Measurements from ENCODE around the gene TIAM1. TPM values are rescaled to one million over a fixed set of nuclear protein-coding genes. Genes with fewer than 3 reads are reported as not detected.

Gene TIAM1
- total RNA-seq, 1 experiment from 2014 or later: 28.7 TPM

GRCh38 chr21:31343680-31344480 lies at the start of gene TIAM1 (continued):
- TF ChIP-seq, protein P1, sequence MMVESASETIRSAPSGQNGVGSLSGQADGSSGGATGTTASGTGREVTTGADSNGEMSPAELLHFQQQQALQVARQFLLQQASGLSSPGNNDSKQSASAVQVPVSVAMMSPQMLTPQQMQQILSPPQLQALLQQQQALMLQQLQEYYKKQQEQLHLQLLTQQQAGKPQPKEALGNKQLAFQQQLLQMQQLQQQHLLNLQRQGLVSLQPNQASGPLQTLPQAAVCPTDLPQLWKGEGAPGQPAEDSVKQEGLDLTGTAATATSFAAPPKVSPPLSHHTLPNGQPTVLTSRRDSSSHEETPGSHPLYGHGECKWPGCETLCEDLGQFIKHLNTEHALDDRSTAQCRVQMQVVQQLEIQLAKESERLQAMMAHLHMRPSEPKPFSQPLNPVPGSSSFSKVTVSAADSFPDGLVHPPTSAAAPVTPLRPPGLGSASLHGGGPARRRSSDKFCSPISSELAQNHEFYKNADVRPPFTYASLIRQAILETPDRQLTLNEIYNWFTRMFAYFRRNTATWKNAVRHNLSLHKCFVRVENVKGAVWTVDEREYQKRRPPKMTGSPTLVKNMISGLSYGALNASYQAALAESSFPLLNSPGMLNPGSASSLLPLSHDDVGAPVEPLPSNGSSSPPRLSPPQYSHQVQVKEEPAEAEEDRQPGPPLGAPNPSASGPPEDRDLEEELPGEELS (CRISPR knock-in tag; IDR thresholded peaks at IDR 0.05): no peak
- TF ChIP-seq, protein P2, sequence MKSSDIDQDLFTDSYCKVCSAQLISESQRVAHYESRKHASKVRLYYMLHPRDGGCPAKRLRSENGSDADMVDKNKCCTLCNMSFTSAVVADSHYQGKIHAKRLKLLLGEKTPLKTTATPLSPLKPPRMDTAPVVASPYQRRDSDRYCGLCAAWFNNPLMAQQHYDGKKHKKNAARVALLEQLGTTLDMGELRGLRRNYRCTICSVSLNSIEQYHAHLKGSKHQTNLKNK (CRISPR knock-in tag; IDR thresholded peaks at IDR 0.05): no peak
- 0 out of 2 replicates have a peak, but pooled peaks have one; percentile 44 for TF ChIP-seq NFE2L1 (CRISPR knock-in tag; IDR thresholded peaks at IDR 0.05)
- TF ChIP-seq, protein P3, sequence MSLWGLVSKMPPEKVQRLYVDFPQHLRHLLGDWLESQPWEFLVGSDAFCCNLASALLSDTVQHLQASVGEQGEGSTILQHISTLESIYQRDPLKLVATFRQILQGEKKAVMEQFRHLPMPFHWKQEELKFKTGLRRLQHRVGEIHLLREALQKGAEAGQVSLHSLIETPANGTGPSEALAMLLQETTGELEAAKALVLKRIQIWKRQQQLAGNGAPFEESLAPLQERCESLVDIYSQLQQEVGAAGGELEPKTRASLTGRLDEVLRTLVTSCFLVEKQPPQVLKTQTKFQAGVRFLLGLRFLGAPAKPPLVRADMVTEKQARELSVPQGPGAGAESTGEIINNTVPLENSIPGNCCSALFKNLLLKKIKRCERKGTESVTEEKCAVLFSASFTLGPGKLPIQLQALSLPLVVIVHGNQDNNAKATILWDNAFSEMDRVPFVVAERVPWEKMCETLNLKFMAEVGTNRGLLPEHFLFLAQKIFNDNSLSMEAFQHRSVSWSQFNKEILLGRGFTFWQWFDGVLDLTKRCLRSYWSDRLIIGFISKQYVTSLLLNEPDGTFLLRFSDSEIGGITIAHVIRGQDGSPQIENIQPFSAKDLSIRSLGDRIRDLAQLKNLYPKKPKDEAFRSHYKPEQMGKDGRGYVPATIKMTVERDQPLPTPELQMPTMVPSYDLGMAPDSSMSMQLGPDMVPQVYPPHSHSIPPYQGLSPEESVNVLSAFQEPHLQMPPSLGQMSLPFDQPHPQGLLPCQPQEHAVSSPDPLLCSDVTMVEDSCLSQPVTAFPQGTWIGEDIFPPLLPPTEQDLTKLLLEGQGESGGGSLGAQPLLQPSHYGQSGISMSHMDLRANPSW (CRISPR knock-in tag; conservative IDR thresholded peaks at IDR 0.05; ENCODE audit: low read depth): no peak
- peak; percentile 45; the same call in 1 of the 2 replicates for TF ChIP-seq MAX (CRISPR knock-in tag; IDR thresholded peaks at IDR 0.05)
- TF ChIP-seq ZNF232 (CRISPR knock-in tag; IDR thresholded peaks at IDR 0.05): 0 out of 2 replicates have a peak, but pooled peaks have one; percentile 37
- no peak for TF ChIP-seq MYBL2 (CRISPR knock-in tag; IDR thresholded peaks at IDR 0.05)
- no peak for TF ChIP-seq ZNF317 (CRISPR knock-in tag; IDR thresholded peaks at IDR 0.05; ENCODE audit: borderline replicate concordance, low read depth)

GRCh38 chr21:31387560-31388186 lies 43.6 kb upstream of the TIAM1 start:
- H3K36me3 Mint-ChIP-seq: no peaks in the 10 kb centered on the region
- ChIA-PET CTCF (no interaction called here), POLR2A (no interaction called here)
- H3K4me3 Mint-ChIP-seq: no peak overlapping the region
- H3K9me3 Mint-ChIP-seq: no peaks in the 10 kb centered on the region
- H3K27me3 Mint-ChIP-seq (ENCODE audit: low read depth): no peaks in the 10 kb centered on the region
- ATAC-seq (peak; percentile 44), DNase-seq (ENCODE audit: low spot score) (no peak)
- H3K4me1 Mint-ChIP-seq: peaks cover 17% of the 10 kb centered on the region
- TF ChIP-seq PREB (CRISPR knock-in tag; IDR thresholded peaks at IDR 0.05; ENCODE audit: borderline replicate concordance) (no peak), NFATC4 (CRISPR knock-in tag; IDR thresholded peaks at IDR 0.05) (no peak), ELF4 (CRISPR knock-in tag; IDR thresholded peaks at IDR 0.05; ENCODE audit: low read depth) (no peak), ATF2 (CRISPR knock-in tag; IDR thresholded peaks at IDR 0.05; ENCODE audit: borderline replicate concordance, low read depth) (no peak), MXD4 (CRISPR knock-in tag; IDR thresholded peaks at IDR 0.05; ENCODE audit: borderline replicate concordance) (no peak), ZNF317 (CRISPR knock-in tag; IDR thresholded peaks at IDR 0.05; ENCODE audit: borderline replicate concordance, low read depth) (no peak)
- TF ChIP-seq, protein P4, sequence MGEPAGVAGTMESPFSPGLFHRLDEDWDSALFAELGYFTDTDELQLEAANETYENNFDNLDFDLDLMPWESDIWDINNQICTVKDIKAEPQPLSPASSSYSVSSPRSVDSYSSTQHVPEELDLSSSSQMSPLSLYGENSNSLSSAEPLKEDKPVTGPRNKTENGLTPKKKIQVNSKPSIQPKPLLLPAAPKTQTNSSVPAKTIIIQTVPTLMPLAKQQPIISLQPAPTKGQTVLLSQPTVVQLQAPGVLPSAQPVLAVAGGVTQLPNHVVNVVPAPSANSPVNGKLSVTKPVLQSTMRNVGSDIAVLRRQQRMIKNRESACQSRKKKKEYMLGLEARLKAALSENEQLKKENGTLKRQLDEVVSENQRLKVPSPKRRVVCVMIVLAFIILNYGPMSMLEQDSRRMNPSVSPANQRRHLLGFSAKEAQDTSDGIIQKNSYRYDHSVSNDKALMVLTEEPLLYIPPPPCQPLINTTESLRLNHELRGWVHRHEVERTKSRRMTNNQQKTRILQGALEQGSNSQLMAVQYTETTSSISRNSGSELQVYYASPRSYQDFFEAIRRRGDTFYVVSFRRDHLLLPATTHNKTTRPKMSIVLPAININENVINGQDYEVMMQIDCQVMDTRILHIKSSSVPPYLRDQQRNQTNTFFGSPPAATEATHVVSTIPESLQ (CRISPR knock-in tag; IDR thresholded peaks at IDR 0.05): no peak
- TF ChIP-seq, protein P5, sequence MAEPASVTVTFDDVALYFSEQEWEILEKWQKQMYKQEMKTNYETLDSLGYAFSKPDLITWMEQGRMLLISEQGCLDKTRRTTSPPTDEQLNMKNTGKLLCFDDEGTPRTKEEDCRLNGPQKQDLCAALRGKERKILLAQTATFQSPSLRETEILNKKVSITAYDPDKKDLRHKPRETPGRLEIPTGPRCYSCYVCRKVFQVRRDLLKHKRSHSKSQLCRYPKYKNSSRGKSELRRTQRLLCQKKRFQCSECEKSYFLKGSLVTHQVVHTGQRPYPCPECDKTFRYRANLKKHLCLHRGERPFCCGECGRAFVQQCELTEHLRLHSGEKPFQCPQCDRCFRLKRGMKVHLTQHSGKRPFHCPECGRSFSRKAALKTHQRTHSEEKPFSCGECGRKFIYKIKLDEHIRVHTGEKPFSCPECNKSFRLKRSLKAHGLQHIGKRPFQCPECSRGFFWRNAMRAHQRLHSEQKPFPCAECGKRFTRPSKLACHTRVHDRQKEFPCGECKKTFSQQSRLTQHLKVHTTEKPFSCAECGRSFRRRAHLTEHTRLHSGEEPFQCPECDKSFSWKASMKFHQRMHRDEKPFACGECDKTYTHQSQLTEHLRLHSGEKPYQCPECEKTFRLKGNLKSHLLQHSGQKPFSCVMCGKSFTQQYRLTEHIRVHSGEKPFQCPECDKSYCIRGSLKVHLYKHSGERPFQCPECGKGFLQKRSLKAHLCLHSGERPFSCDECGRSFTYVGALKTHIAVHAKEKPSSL (CRISPR knock-in tag; conservative IDR thresholded peaks at IDR 0.05): no peak
- H3K27ac Mint-ChIP-seq: no peak overlapping the region

All from WTC11 (cell line).